ENCODE data around the gene GMNC. TPM values are rescaled to one million over a fixed set of nuclear protein-coding genes. Genes with fewer than 3 reads are reported as not detected.

GMNC gene
- total RNA-seq, 5 donors from 2014 or later (not counting 1 experiment from before 2014, with no cell fraction given), result not detected

DNA sequence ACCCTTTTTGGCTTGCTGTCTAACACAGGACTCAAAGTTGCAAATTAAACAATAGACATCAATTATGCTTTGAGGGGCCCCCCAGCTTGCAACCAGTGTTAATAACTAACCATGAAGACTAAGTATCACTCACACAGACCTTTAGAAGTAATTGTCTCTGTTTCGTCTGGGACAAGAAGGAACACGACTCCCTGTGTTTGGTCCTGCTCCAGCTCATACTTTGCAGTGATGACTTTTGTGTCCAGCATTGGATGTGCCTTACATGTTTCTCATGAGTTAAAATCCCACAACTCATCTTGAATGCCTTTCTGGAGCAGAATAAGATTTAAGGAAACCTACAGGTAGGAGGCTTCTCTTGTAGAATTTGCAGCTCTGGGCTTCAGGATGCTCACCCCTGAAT is 53.1 kb downstream of the GMNC start:
- WGBS (ENCODE audit: insufficient coverage), result 77% methylated on average over 2 of the region's 2 CpGs
- Histone ChIP-seq H3K4me1 (ENCODE audit: control insufficient read depth in 1 of 2, extremely low read depth in 1 of 2, insufficient read depth in 2 of 2, low read length in 2 of 2) (no peaks in the 10 kb centered on the region), H3K27me3 (replicated peaks in 1 of 2; ENCODE audit: control insufficient read depth in 2 of 2, extremely low read depth in 1 of 2, insufficient read depth in 2 of 2, low read length in 1 of 2) (no peaks in the 10 kb centered on the region), H3K36me3 (ENCODE audit: control insufficient read depth in 2 of 2, extremely low read depth in 1 of 2, insufficient read depth in 1 of 2, low read length in 1 of 2) (no peaks in the 10 kb centered on the region), H3K4me3 (ENCODE audit: control insufficient read depth in 1 of 2, extremely low read depth in 1 of 2, low read length in 1 of 2) (no peak overlapping the region), H3K27ac (ENCODE audit: low read length) (no peak overlapping the region), H3K9me3 (no peaks in the 10 kb centered on the region)
- ChIA-PET POLR2A (no interaction called here), CTCF (no interaction called here)
- H3K36me3 Mint-ChIP-seq, result no peaks in the 10 kb centered on the region
- no peak overlapping the region for H3K27ac Mint-ChIP-seq
- H3K9me3 Mint-ChIP-seq, result peaks cover 0 to 2% (median 0%) of the 10 kb centered on the region in 3 donors
- DNase-seq (no peak), ATAC-seq (replicated peaks in 1 of 4) (no peak)
- H3K4me3 Mint-ChIP-seq, result no peak overlapping the region
- no peaks in the 10 kb centered on the region for H3K4me1 Mint-ChIP-seq
- H3K27me3 Mint-ChIP-seq, result peaks cover 4 to 19% of the 10 kb centered on the region in 2 donors

DNA sequence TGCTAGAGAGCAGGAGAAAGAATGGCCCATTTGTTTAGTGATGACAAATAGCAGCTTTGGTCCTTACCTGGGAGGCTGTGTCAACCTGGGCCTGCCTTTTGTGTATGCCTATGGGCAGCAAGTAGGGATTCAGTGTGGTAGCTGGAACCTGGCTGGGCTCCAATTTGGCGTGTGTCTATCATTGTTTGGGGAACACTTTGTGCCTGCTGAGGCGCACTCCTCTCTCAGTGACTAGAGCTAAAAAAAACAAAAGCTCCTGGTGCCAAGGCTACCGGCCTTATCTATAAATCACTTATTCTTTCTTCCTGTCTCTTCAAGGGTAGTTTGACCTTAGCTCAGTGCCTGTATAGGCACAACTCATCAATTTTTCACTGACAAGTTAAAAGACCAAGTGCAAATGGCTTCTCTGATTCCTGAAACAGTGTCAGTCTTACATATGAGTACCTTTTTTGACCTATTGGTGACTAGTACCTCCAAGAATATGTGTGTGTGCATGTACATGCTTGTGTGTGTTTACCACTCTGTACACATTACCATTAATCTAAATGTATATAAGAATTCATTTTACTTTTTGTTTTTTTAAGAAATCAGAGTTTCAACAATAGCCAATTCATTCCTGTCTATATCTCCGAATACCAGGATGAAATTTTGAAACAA is 54.6 kb downstream of the GMNC start:
- CTCF ChIA-PET, result no interaction called here
- ATAC-seq (replicated peaks in 1 of 4) (no peak), DNase-seq (no peak)
- H3K9me3 ChIP-seq, result no peaks in the 10 kb centered on the region
- no peak overlapping the region for H3K4me3 ChIP-seq (ENCODE audit: control insufficient read depth in 1 of 2, extremely low read depth in 1 of 2, low read length in 1 of 2)
- Mint-ChIP-seq H3K4me1 (no peaks in the 10 kb centered on the region), H3K36me3 (no peaks in the 10 kb centered on the region), H3K27ac (no peak overlapping the region), H3K4me3 (no peak overlapping the region), H3K27me3 (peaks cover 4 to 19% of the 10 kb centered on the region in 2 donors), H3K9me3 (no peaks in the 10 kb centered on the region)
- POLR2A ChIA-PET, result no interaction called here
- no peak overlapping the region for H3K27ac ChIP-seq (ENCODE audit: low read length)
- WGBS (ENCODE audit: insufficient coverage), result 30% methylated on average over 2 of the region's 4 CpGs
- no peaks in the 10 kb centered on the region for H3K36me3 ChIP-seq (ENCODE audit: control insufficient read depth in 2 of 2, extremely low read depth in 1 of 2, insufficient read depth in 1 of 2, low read length in 1 of 2)
- no peaks in the 10 kb centered on the region for H3K4me1 ChIP-seq (ENCODE audit: control insufficient read depth in 1 of 2, extremely low read depth in 1 of 2, insufficient read depth in 2 of 2, low read length in 2 of 2)
- no peaks in the 10 kb centered on the region for H3K27me3 ChIP-seq (replicated peaks in 1 of 2; ENCODE audit: control insufficient read depth in 2 of 2, extremely low read depth in 1 of 2, insufficient read depth in 2 of 2, low read length in 1 of 2)

Data from T-cell (primary cell).